Activated naive CD8-positive, alpha-beta T cell treated with anti-CD3 and anti-CD28 coated beads, Interleukin-2, amount 10 ng/mL, durations not matched to agents 7 days and 5 days (primary cell): Measurements from ENCODE around the gene OAF. TPM values are rescaled to one million over a fixed set of nuclear protein-coding genes. Genes with fewer than 3 reads are reported as not detected.

Experiments used
- ATAC-seq: fragments of 150-1000 bp; cut with Tn5 transposase; one replicate; pipeline ENCODE4 v1.10.0; 2021; ENCODE audit warnings: low read depth, moderate library complexity
- POLR2A ChIA-PET: fragments of 350-600 bp; sonication (Branson Sonifier 250); formaldehyde crosslinking; loops from one replicate; lab custom pipeline; 2021; ENCODE audit warnings: antibody characterized with exemption; lab: Charles Lee
- DNase-seq: peaks from one replicate; pipeline ENCODE4 v3.0.0; 2021
- H3K27ac Mint-ChIP-seq: one replicate; pipeline ENCODE4 v1.8.0; 2022; ENCODE audit warnings: mild to moderate bottlenecking, mixed read lengths
- H3K27me3 Mint-ChIP-seq: one replicate; pipeline ENCODE4 v1.8.0; 2022; ENCODE audit warnings: mild to moderate bottlenecking, moderate library complexity, mixed read lengths
- H3K36me3 Mint-ChIP-seq: one replicate; pipeline ENCODE4 v1.8.0; 2021; ENCODE audit warnings: mild to moderate bottlenecking, mixed read lengths
- H3K4me1 Mint-ChIP-seq: one replicate; pipeline ENCODE4 v1.8.0; 2021; ENCODE audit warnings: mixed read lengths
- H3K4me3 Mint-ChIP-seq: one replicate; pipeline ENCODE4 v1.8.0; 2022; ENCODE audit warnings: mild to moderate bottlenecking, moderate library complexity, mixed read lengths
- H3K9me3 Mint-ChIP-seq: one replicate; pipeline ENCODE4 v1.8.0; 2021; ENCODE audit warnings: mixed read lengths
- total RNA-seq, 2 experiments: library from RNA; stranded (reverse); gene quantifications; one replicate each; pipeline ENCODE4 v1.2.3, GENCODE V29; 2021

Gene OAF
- total RNA-seq: 1 to 10 TPM; 2.4 to 5.5 TPM

GRCh38 chr11:120210626-120211521 is at the start of gene OAF:
OAF (plus strand) TSS chr11:120211032; CDS start chr11:120211280, 248 bp downstream.
- H3K27me3 Mint-ChIP-seq: peaks cover 23% of the 10 kb centered on the region

GRCh38 chr11:120167659-120168058 is 43.2 kb upstream of the OAF start:
- ATAC-seq: no peak

More at GRCh38 chr11:120210626-120211521, at the start of gene OAF:
- ATAC-seq (peak; percentile 94), DNase-seq (peak; percentile 78)
- Mint-ChIP-seq H3K27ac (peak within 1 kb of the TSS; percentile 54), H3K9me3 (no peaks in the 10 kb centered on the region), H3K36me3 (no peaks in the 10 kb centered on the region), H3K4me3 (peak within 1 kb of the TSS; percentile 93), H3K4me1 (peaks cover 16% of the 10 kb centered on the region)
- POLR2A ChIA-PET: interaction anchor here (0.6 kb wide), 1 partner anchor 11 kb away, joined by 3 read pairs; no protein-coding TSS in a partner anchor

GRCh38 chr11:120168108-120168959 is 42.5 kb upstream of the OAF start:
- peaks cover 6% of the 10 kb centered on the region for H3K4me1 Mint-ChIP-seq
- no peak for ATAC-seq
- H3K9me3 Mint-ChIP-seq: no peaks in the 10 kb centered on the region
- peak overlapping the region; percentile 77 for H3K4me3 Mint-ChIP-seq
- no peaks in the 10 kb centered on the region for H3K36me3 Mint-ChIP-seq
- peaks cover 69% of the 10 kb centered on the region for H3K27me3 Mint-ChIP-seq
- H3K27ac Mint-ChIP-seq: no peak overlapping the region
- DNase-seq: no peak
- POLR2A ChIA-PET: interaction anchor here (0.7 kb wide), 1 partner anchor 1557 kb away, joined by 3 read pairs; no protein-coding TSS in a partner anchor

More at GRCh38 chr11:120167659-120168058, 43.2 kb upstream of the OAF start:
- H3K4me1 Mint-ChIP-seq: peaks cover 6% of the 10 kb centered on the region
- POLR2A ChIA-PET: no interaction called here
- H3K27ac Mint-ChIP-seq: no peak overlapping the region
- H3K9me3 Mint-ChIP-seq: no peaks in the 10 kb centered on the region
- H3K36me3 Mint-ChIP-seq: no peaks in the 10 kb centered on the region
- H3K4me3 Mint-ChIP-seq: no peak overlapping the region
- DNase-seq: no peak
- H3K27me3 Mint-ChIP-seq: peaks cover 69% of the 10 kb centered on the region

- ATAC-seq (peak; percentile 89), DNase-seq (peak; percentile 89)
- H3K4me1 Mint-ChIP-seq: peaks cover 6% of the 10 kb centered on the region
- H3K27ac Mint-ChIP-seq: no peak overlapping the region
- no peaks in the 10 kb centered on the region for H3K36me3 Mint-ChIP-seq
- H3K27me3 Mint-ChIP-seq: peaks cover 68% of the 10 kb centered on the region
- POLR2A ChIA-PET: interaction anchor here (0.7 kb wide), 1 partner anchor 1556 kb away, joined by 3 read pairs; no protein-coding TSS in a partner anchor
- H3K9me3 Mint-ChIP-seq: no peaks in the 10 kb centered on the region
- H3K4me3 Mint-ChIP-seq: peak overlapping the region; percentile 77
Observed at GRCh38 chr11:120168960-120169681, 41.7 kb upstream of the OAF start.

- Mint-ChIP-seq H3K9me3 (no peaks in the 10 kb centered on the region), H3K27ac (no peak overlapping the region), H3K4me3 (no peak overlapping the region), H3K4me1 (peaks cover 6% of the 10 kb centered on the region), H3K27me3 (peaks cover 67% of the 10 kb centered on the region), H3K36me3 (no peaks in the 10 kb centered on the region)
- DNase-seq (no peak), ATAC-seq (no peak)
- POLR2A ChIA-PET: no interaction called here
Observed at GRCh38 chr11:120169981-120170698, 40.7 kb upstream of the OAF start.

- Mint-ChIP-seq H3K4me1 (peaks cover 6% of the 10 kb centered on the region), H3K36me3 (no peaks in the 10 kb centered on the region), H3K27me3 (peaks cover 60% of the 10 kb centered on the region), H3K27ac (no peak overlapping the region), H3K9me3 (no peaks in the 10 kb centered on the region), H3K4me3 (no peak overlapping the region)
- DNase-seq (no peak), ATAC-seq (no peak)
- POLR2A ChIA-PET: no interaction called here
Observed at GRCh38 chr11:120170741-120171261, 40.0 kb upstream of the OAF start.

GRCh38 chr11:120172054-120172911 is 38.5 kb upstream of the OAF start:
- peaks cover 6% of the 10 kb centered on the region for H3K4me1 Mint-ChIP-seq
- no peak for ATAC-seq
- H3K27ac Mint-ChIP-seq: no peak overlapping the region
- H3K9me3 Mint-ChIP-seq: no peaks in the 10 kb centered on the region
- POLR2A ChIA-PET: no interaction called here
- H3K27me3 Mint-ChIP-seq: peaks cover 47% of the 10 kb centered on the region
- DNase-seq: peak; percentile 60
- no peak overlapping the region for H3K4me3 Mint-ChIP-seq
- no peaks in the 10 kb centered on the region for H3K36me3 Mint-ChIP-seq

- peaks cover 6% of the 10 kb centered on the region for H3K4me1 Mint-ChIP-seq
- no peak overlapping the region for H3K4me3 Mint-ChIP-seq
- no peak overlapping the region for H3K27ac Mint-ChIP-seq
- DNase-seq (no peak), ATAC-seq (no peak)
- H3K9me3 Mint-ChIP-seq: no peaks in the 10 kb centered on the region
- no peaks in the 10 kb centered on the region for H3K36me3 Mint-ChIP-seq
- peaks cover 38% of the 10 kb centered on the region for H3K27me3 Mint-ChIP-seq
- POLR2A ChIA-PET: no interaction called here
Observed at GRCh38 chr11:120173019-120173705, 37.7 kb upstream of the OAF start.

- Mint-ChIP-seq H3K27me3 (peaks cover 33% of the 10 kb centered on the region), H3K4me3 (no peak overlapping the region)
- POLR2A ChIA-PET: no interaction called here
Observed at GRCh38 chr11:120173807-120174206, 37.0 kb upstream of the OAF start.

GRCh38 chr11:120174866-120175265 is 36.0 kb upstream of the OAF start:
- ATAC-seq (no peak), DNase-seq (no peak)
- Mint-ChIP-seq H3K4me1 (no peaks in the 10 kb centered on the region), H3K9me3 (no peaks in the 10 kb centered on the region), H3K36me3 (no peaks in the 10 kb centered on the region), H3K4me3 (no peak overlapping the region), H3K27me3 (peaks cover 32% of the 10 kb centered on the region), H3K27ac (no peak overlapping the region)
- POLR2A ChIA-PET: no interaction called here

More at GRCh38 chr11:120173807-120174206, 37.0 kb upstream of the OAF start:
- no peak overlapping the region for H3K27ac Mint-ChIP-seq
- ATAC-seq (no peak), DNase-seq (no peak)
- no peaks in the 10 kb centered on the region for H3K36me3 Mint-ChIP-seq
- peaks cover 3% of the 10 kb centered on the region for H3K4me1 Mint-ChIP-seq
- H3K9me3 Mint-ChIP-seq: no peaks in the 10 kb centered on the region

GRCh38 chr11:120178561-120179056 is 32.2 kb upstream of the OAF start:
- Mint-ChIP-seq H3K4me1 (no peaks in the 10 kb centered on the region), H3K36me3 (no peaks in the 10 kb centered on the region), H3K27me3 (peaks cover 19% of the 10 kb centered on the region), H3K27ac (no peak overlapping the region), H3K9me3 (no peaks in the 10 kb centered on the region), H3K4me3 (no peak overlapping the region)
- POLR2A ChIA-PET: no interaction called here
- ATAC-seq (no peak), DNase-seq (no peak)
